Keratinocyte (primary cell): Measurements from ENCODE around the gene PPM1D.
"Not testable (repeated sequence)": the region's sequence is repeated elsewhere in the genome, so short reads cannot be mapped to it uniquely, and the experiment has no call there.

Source experiments
- EZH2 ChIP-seq: IDR thresholded peaks from one replicate; pipeline ENCODE4 v1.6.1; 2012; ENCODE audit warnings: inconsistent platforms, mild to moderate bottlenecking, low read length, moderate library complexity
- TF ChIP-seq, protein P1 (sequence below), 3 experiments: IDR thresholded peaks in 1 of 3; conservative IDR thresholded peaks in 1 of 3; optimal IDR thresholded peaks in 1 of 3; 2 replicates in 2 of 3; 3 replicates in 1 of 3; pipeline versions ENCODE3 to v1.5.1; 2011; ENCODE audit warnings: low read length in 3 of 3, mild to moderate bottlenecking in 3 of 3, moderate library complexity in 2 of 3, control low read depth in 1 of 3, inconsistent platforms in 1 of 3; ENCODE audit not compliant: insufficient read depth in 2 of 3; ENCODE audit errors: extremely low read depth in 1 of 3

GRCh38 chr17:60614247-60614646 is 14.3 kb downstream of the PPM1D start:
- not testable (repeated sequence) for TF ChIP-seq EZH2
- TF ChIP-seq, protein P1, sequence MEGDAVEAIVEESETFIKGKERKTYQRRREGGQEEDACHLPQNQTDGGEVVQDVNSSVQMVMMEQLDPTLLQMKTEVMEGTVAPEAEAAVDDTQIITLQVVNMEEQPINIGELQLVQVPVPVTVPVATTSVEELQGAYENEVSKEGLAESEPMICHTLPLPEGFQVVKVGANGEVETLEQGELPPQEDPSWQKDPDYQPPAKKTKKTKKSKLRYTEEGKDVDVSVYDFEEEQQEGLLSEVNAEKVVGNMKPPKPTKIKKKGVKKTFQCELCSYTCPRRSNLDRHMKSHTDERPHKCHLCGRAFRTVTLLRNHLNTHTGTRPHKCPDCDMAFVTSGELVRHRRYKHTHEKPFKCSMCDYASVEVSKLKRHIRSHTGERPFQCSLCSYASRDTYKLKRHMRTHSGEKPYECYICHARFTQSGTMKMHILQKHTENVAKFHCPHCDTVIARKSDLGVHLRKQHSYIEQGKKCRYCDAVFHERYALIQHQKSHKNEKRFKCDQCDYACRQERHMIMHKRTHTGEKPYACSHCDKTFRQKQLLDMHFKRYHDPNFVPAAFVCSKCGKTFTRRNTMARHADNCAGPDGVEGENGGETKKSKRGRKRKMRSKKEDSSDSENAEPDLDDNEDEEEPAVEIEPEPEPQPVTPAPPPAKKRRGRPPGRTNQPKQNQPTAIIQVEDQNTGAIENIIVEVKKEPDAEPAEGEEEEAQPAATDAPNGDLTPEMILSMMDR (optimal IDR thresholded peaks at IDR 0.05 in 1 of 3, IDR thresholded peaks at IDR 0.05 in 1 of 3, conservative IDR thresholded peaks at IDR 0.05 in 1 of 3; ENCODE audit: extremely low read depth in 1 of 3, insufficient read depth in 2 of 3, low read length in 3 of 3) = not testable (repeated sequence)
